DOHH2 (cell line): Measurements from ENCODE around the gene IL10RB.

Experiments used
- CTCF ChIP-seq: fragments of 200-600 bp; sonication (generic); IDR thresholded peaks from one replicate; pipeline ENCODE4 v1.5.1; 2014; ENCODE audit warnings: antibody characterized with exemption, mild to moderate bottlenecking, low read depth, low read length; ENCODE audit not compliant: poor library complexity, severe bottlenecking
- EZH2phosphoT487 ChIP-seq: fragments of 200-600 bp; sonication (generic); IDR thresholded peaks from 2 replicates; pipeline ENCODE4 v1.6.1; 2017; ENCODE audit warnings: borderline replicate concordance, mild to moderate bottlenecking, antibody characterized with exemption, low read length, moderate library complexity, mixed read lengths

DNA sequence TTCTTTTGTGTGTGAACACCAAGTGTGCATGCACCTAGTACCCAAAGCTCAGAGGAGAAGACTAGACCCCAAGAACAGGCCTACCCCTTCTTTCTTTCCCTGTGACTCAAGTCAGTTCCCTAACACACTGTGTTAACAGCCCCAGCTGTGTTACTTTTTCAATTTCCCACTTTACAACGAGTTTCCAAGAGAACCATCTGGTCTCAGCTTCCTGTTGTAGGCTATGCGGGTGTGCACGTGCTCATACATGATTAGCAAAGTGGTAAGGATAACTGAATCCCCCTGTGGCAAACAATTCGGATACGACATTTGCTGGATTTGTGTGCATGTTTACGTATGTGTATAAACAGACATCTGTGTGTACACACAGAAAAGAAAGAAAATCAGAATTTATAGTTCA is 18.6 kb upstream of the IL10RB start:
- no peak for TF ChIP-seq CTCF
- TF ChIP-seq EZH2phosphoT487: no peak
